ENCODE data around the gene CILP2. TPM values are rescaled to one million over a fixed set of nuclear protein-coding genes. Genes with fewer than 3 reads are reported as not detected.

Gene CILP2
- total and polyA plus RNA-seq, 2 of the 8 experiments (the other 6 are each of a cell fraction or from before 2014, with no cell fraction given) = 4.4 to 5.8 TPM

DNA sequence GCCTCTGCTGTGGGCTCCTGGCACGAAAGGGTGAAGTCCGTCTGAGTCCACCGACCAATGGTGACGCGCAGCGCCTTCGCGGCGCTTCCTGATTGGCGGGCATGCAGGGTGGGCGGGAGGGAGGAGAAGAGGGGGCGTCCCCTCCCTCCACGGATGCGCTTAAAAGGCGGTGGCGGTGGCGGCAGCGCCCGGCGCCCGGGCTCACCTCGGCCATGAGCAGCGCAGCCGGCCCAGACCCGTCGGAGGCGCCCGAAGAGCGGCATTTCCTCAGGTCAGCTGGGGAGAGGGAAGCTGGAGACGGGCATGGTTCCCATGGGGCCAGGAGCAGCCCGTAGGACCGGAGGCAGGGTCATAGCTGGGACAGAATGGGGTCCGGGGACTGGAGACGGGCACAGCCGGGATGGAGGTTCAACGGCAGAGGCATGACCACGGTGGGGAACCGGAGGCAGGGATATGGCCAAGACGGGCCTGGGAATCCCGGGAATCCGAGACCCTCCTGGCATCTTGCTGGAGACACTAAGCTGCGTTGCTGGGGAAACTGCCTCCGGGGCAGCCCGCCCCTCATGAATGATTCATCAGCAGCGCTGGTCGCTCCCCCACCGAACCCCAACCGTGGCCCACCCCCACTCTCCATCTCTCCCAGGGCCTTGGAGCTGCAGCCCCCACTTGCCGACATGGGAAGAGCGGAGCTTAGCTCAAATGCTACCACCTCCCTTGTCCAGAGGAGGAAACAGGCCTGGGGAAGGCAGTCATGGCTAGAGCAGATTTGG, 9.2 kb upstream of the CILP2 start, which contains the start of gene YJEFN3:
YJEFN3 (plus strand) TSS at position 191 of the 770 bp plus-strand sequence; CDS start at position 213, 22 bp downstream.
- H3K9ac ChIP-seq (replicated peaks in 1 of 4; ENCODE audit: extremely low read depth in 1 of 4, low read depth in 3 of 4, low read length in 3 of 4) = no peak within 1 kb of the TSS
- H3K4ac ChIP-seq (replicated peaks; ENCODE audit: insufficient read length, low read depth, low read length) = no peak within 1 kb of the TSS
- no peak within 1 kb of the TSS for H2BK5ac ChIP-seq (ENCODE audit: low read depth, low read length)
- H2AK5ac ChIP-seq (ENCODE audit: low read depth, low read length) = no peak within 1 kb of the TSS
- no peak within 1 kb of the TSS for H2BK15ac ChIP-seq (ENCODE audit: low read length)
- H3K23ac ChIP-seq (ENCODE audit: insufficient read length) = no peak within 1 kb of the TSS
- H3K79me1 ChIP-seq (ENCODE audit: low read depth, low read length) = peaks cover 12% of the 10 kb centered on the region
- no peak within 1 kb of the TSS for H3K56ac ChIP-seq (replicated peaks; ENCODE audit: insufficient read length, low read depth, low read length)
- peaks cover 0 to 27% (median 10%) of the 10 kb centered on the region in 4 experiments; a peak in 6 of 8 replicates for H3K36me3 ChIP-seq (ENCODE audit: control insufficient read depth in 2 of 4, insufficient read depth in 4 of 4, low read length in 3 of 4)
- peaks cover 0 to 3% (median 3%) of the 10 kb centered on the region in 4 experiments; a peak in 3 of 7 replicates for H3K4me1 ChIP-seq (replicated peaks in 1 of 4; ENCODE audit: control insufficient read depth in 3 of 4, insufficient read depth in 4 of 4, low read length in 3 of 4)
- CTCF ChIA-PET (ENCODE audit: partially characterized antibody) = interaction anchor here (0.7 to 6.7 kb wide), 10 partner anchors 9 to 195 kb away, joined by 3 to 181 read pairs (median 4); partner anchors contain the start of gene TSSK6
- H3K79me2 ChIP-seq (ENCODE audit: control insufficient read depth in 1 of 2, insufficient read depth in 2 of 2, low read length in 2 of 2) = peaks cover 0 to 4% of the 10 kb centered on the region in 2 experiments; a peak in 1 of 4 replicates
- no peak within 1 kb of the TSS for H2BK120ac ChIP-seq (replicated peaks; ENCODE audit: low read depth, low read length)
- peak within 1 kb of the TSS in 1 of 2 experiments; percentile 60; a peak in 2 of 4 replicates for H3K4me2 ChIP-seq (ENCODE audit: insufficient read depth in 1 of 2, low read depth in 2 of 2, low read length in 2 of 2)
- WGBS, 2 experiments (ENCODE audit: extremely low coverage in 1 of 2, insufficient coverage in 1 of 2, insufficient read length in 1 of 2, insufficient replicate concordance in 2 of 2, low coverage in 1 of 2, low lambda C conversion rate in 2 of 2, missing lambda C conversion rate in 1 of 2) = 72% methylated on average over 25 of the region's 50 CpGs; no CpG with 5 or more reads in 1 of the 2 experiments
- H3K27ac ChIP-seq (ENCODE audit: low read depth, low read length) = no peak within 1 kb of the TSS
- no peak within 1 kb of the TSS for H4K5ac ChIP-seq (ENCODE audit: insufficient read length, low read depth, low read length)
- no peak within 1 kb of the TSS for H3K14ac ChIP-seq (ENCODE audit: insufficient read length)
- no peaks in the 10 kb centered on the region for H3K23me2 ChIP-seq (ENCODE audit: low read depth, low read length)
- DNase-seq (ENCODE audit: low read depth in 1 of 2, low spot score in 2 of 2) (no peak), FAIRE-seq (no peak)
- no peak within 1 kb of the TSS for H4K91ac ChIP-seq (replicated peaks; ENCODE audit: insufficient read length, low read length)
- peak within 1 kb of the TSS in 1 of 4 experiments; percentile 45; a peak in 2 of 8 replicates for H3K4me3 ChIP-seq (ENCODE audit: extremely low read depth in 1 of 4, insufficient read depth in 2 of 4, low read depth in 3 of 4, low read length in 4 of 4)
- no peaks in the 10 kb centered on the region for H3K9me3 ChIP-seq (ENCODE audit: insufficient read depth in 2 of 2, low read depth in 1 of 2, low read length in 1 of 2)
- no peak within 1 kb of the TSS; the same call in 1 of the 2 replicates for H3K18ac ChIP-seq (ENCODE audit: extremely low read depth, low read length)
- H3K27me3 ChIP-seq (replicated peaks in 1 of 4; ENCODE audit: control insufficient read depth in 3 of 4, extremely low read depth in 1 of 4, insufficient read depth in 3 of 4, low read length in 3 of 4) = no peaks in the 10 kb centered on the region
- H2BK12ac ChIP-seq (ENCODE audit: low read depth, low read length) = no peak within 1 kb of the TSS
- H2AFZ ChIP-seq (ENCODE audit: low read length) = no peak within 1 kb of the TSS
- H2BK20ac ChIP-seq (ENCODE audit: low read length) = no peak within 1 kb of the TSS
- TF ChIP-seq SP1 (IDR thresholded peaks at IDR 0.05; ENCODE audit: low read depth, low read length) (peak; percentile 75), TBP (IDR thresholded peaks at IDR 0.05; ENCODE audit: low read depth, low read length) (peak; percentile 32; the same call in 1 of the 2 replicates), ZNF274 (IDR thresholded peaks at IDR 0.05; ENCODE audit: borderline replicate concordance, extremely low read depth, low read length) (no peak), PHF8 (conservative IDR thresholded peaks at IDR 0.05; ENCODE audit: low read depth, low read length) (no peak), BACH1 (IDR thresholded peaks at IDR 0.05; ENCODE audit: low read length) (no peak), RBBP5 (IDR thresholded peaks at IDR 0.05; ENCODE audit: borderline replicate concordance, low read depth, low read length) (no peak)
- H4K8ac ChIP-seq (ENCODE audit: extremely low read depth, insufficient read depth, low read length) = no peak within 1 kb of the TSS
- POLR2A ChIA-PET (ENCODE audit: partially characterized antibody) = interaction anchor here (0.6 to 2.9 kb wide), 13 partner anchors 11 to 196 kb away, joined by 3 to 34 read pairs (median 3); partner anchors contain the start of genes GATAD2A, NDUFA13 and TSSK6
- H4K20me1 ChIP-seq (replicated peaks in 1 of 2; ENCODE audit: control insufficient read depth in 1 of 2, insufficient read depth in 2 of 2, low read length in 2 of 2) = peaks cover 9 to 30% of the 10 kb centered on the region in 2 experiments

Data from H1 (cell line).